22Rv1 (cell line): Measurements from ENCODE around the gene FAM200C.

Source experiments
- ZFX ChIP-seq: fragments of 450-650 bp; IDR thresholded peaks from 2 replicates; pipeline ENCODE4 v1.6.1; 2017; ENCODE audit warnings: antibody characterized with exemption, borderline replicate concordance
- TF ChIP-seq, protein P1 (sequence below): fragments of 450-650 bp; IDR thresholded peaks from 2 replicates; pipeline ENCODE4 v1.5.1; 2017; ENCODE audit warnings: mild to moderate bottlenecking

DNA sequence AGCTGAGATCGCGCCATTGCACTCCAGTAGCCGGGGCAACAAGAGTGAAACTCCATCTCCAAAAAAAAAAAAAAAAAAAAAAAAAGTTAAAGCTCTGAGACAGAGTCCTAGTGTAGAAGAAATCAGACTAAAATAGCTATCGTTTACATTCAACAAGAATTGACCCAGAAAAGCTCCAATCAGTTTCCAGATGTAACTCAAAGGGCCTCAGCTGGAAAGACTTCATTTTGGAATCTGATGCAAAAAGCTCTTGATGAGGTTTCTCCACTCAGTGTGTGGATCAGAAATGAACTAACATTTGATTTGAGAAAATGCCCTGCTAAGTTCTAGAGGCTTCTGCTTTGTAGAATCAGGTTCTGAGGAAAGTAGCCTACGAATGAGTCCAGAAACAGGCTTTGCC, 22.2 kb downstream of the FAM200C start:
- TF ChIP-seq, protein P1, sequence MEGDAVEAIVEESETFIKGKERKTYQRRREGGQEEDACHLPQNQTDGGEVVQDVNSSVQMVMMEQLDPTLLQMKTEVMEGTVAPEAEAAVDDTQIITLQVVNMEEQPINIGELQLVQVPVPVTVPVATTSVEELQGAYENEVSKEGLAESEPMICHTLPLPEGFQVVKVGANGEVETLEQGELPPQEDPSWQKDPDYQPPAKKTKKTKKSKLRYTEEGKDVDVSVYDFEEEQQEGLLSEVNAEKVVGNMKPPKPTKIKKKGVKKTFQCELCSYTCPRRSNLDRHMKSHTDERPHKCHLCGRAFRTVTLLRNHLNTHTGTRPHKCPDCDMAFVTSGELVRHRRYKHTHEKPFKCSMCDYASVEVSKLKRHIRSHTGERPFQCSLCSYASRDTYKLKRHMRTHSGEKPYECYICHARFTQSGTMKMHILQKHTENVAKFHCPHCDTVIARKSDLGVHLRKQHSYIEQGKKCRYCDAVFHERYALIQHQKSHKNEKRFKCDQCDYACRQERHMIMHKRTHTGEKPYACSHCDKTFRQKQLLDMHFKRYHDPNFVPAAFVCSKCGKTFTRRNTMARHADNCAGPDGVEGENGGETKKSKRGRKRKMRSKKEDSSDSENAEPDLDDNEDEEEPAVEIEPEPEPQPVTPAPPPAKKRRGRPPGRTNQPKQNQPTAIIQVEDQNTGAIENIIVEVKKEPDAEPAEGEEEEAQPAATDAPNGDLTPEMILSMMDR: no peak
- TF ChIP-seq ZFX: no peak
